AG09319 (cell line): ENCODE measurements around the gene AMZ1.

Experiments used
- DNase-seq: peaks from one replicate; pipeline ENCODE4 v3.0.0-alpha.2; 2010; ENCODE audit warnings: low read depth; ENCODE audit errors: extremely low read depth
- CTCF ChIP-seq: IDR thresholded peaks from 2 replicates; pipeline ENCODE4 v1.5.1; 2011; ENCODE audit warnings: low read depth, mild to moderate bottlenecking, inconsistent platforms, low read length, moderate library complexity

AMZ1 gene

GRCh38 chr7:2711895-2712675 is 24.1 kb downstream of the AMZ1 start:
- no peak for DNase-seq
- TF ChIP-seq CTCF, result no peak

GRCh38 chr7:2713370-2713769 is 25.4 kb downstream of the AMZ1 start:
- no peak for DNase-seq
- no peak for TF ChIP-seq CTCF

GRCh38 chr7:2713978-2714377 is 26.0 kb downstream of the AMZ1 start:
- TF ChIP-seq CTCF, result no peak
- no peak for DNase-seq

- no peak for DNase-seq
- no peak for TF ChIP-seq CTCF
These were observed 26.6 kb downstream of the AMZ1 start for GRCh38 chr7:2714636-2715035.

- TF ChIP-seq CTCF, result no peak
- DNase-seq, result no peak
These were observed 27.6 kb downstream of the AMZ1 start for GRCh38 chr7:2715341-2716231.

GRCh38 chr7:2716488-2716887 is 28.5 kb downstream of the AMZ1 start:
- no peak for DNase-seq
- TF ChIP-seq CTCF, result no peak

GRCh38 chr7:2716906-2717292 is 28.9 kb downstream of the AMZ1 start:
- TF ChIP-seq CTCF, result no peak
- DNase-seq, result no peak
